Activated T-cell treated with anti-CD3 and anti-CD28 coated beads for 1 hour (primary cell): ENCODE measurements around the gene FADS6.
"Not testable (repeated sequence)": the region's sequence is repeated elsewhere in the genome, so short reads cannot be mapped to it uniquely, and the experiment has no call there.

Experiments used
- DNase-seq: peaks from one replicate; pipeline ENCODE4 v3.0.0-alpha.2; 2020; ENCODE audit warnings: low read depth

FADS6 gene

GRCh38 chr17:74888469-74888868, 5.0 kb downstream of the FADS6 start:
- DNase-seq = no peak

DNA sequence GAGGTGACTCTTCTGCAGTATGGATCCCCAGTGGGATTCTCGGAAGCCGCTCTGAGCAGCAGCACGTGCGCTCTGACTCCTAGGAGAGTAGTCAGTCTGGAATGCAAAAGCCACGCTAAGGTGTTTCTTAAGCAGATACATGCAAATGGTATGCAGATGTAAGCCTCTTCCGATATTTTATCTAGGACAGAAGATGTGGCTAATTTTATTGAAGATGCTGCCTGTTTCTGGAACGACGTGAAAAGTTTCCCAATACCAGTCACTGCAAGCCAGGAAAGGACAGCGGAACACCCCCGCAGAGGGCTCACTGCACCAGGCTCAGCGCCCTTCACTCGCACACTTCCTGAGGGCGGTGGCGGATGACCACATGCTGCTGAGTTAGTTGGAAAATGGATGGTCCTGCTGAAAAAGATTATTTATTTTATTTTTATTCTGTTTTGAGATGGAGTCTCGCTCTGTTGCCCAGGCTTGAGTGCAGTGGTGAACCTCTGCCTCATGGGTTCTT, 10.1 kb downstream of the FADS6 start:
- DNase-seq = no peak

DNA sequence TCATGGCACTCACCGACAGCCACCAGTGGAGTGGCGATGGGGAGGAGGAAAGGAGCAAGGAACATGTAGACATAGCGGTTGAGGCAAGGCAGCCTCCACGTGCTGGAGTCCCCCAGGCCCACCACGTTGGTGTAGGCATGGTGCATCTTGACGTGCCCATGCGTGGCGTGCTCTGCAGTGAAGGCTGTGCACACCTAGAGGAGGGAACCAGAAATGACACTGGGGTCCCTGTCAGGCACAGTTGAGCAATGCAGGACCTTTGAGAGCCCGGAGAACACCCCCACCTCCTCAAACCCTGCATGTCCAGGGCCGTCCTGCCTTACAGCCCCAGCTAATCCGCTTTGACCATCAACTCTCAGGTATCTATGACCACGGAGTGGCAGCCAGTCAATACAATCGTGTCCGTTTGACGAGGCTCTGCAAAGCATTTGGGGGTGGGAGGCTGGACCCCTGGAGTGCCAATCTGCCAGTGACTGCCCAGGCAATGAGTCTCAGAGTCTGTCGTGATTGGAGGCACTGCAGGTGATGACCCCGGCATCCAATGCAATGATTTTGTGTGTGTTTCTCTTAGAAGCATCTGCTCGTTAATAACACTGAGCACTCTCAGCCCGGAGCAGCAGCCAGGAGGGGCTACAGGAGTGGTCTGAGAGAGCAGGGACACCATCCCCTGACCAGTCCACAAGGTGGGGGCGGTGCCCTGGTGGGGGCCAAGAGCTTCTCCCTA, 10.8 kb downstream of the FADS6 start:
- DNase-seq = no peak

- DNase-seq = no peak
Observed at GRCh38 chr17:74881073-74881472, 12.4 kb downstream of the FADS6 start.

GRCh38 chr17:74879308-74879707, 14.1 kb downstream of the FADS6 start:
- no peak for DNase-seq

- no peak for DNase-seq
Observed at GRCh38 chr17:74878658-74879057, 14.8 kb downstream of the FADS6 start.

GRCh38 chr17:74877592-74878548, 15.6 kb downstream of the FADS6 start:
- DNase-seq = no peak

DNA sequence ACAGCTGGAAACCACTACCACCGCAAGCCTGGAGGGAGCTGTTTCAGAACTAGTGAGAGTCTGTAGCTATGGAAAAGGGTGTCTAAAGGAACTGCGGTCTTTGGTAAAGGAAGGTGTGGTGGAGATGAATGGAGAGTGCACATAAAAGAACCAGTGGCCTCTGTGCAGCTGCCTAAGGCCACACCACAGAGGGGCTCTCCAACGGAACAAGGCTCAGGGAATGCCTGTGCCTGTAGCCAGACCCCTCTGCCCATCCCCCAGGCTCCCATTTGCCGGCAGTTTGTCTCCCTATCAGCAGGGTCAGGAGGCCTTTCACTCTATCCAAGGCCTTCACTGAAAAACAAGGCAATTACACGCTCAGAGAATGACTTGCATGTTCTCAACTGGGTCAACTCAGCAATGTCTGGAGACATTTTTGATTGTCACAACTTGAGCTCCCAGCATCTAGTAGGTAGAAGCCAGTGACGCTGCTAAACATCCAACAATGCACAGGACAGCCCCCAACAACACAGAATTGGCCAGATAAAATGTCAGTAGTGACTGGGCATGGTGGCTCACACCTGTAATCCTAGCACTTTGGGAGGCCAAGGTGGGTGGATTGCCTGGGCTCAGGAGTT, 17.3 kb downstream of the FADS6 start:
- no peak for DNase-seq

DNA sequence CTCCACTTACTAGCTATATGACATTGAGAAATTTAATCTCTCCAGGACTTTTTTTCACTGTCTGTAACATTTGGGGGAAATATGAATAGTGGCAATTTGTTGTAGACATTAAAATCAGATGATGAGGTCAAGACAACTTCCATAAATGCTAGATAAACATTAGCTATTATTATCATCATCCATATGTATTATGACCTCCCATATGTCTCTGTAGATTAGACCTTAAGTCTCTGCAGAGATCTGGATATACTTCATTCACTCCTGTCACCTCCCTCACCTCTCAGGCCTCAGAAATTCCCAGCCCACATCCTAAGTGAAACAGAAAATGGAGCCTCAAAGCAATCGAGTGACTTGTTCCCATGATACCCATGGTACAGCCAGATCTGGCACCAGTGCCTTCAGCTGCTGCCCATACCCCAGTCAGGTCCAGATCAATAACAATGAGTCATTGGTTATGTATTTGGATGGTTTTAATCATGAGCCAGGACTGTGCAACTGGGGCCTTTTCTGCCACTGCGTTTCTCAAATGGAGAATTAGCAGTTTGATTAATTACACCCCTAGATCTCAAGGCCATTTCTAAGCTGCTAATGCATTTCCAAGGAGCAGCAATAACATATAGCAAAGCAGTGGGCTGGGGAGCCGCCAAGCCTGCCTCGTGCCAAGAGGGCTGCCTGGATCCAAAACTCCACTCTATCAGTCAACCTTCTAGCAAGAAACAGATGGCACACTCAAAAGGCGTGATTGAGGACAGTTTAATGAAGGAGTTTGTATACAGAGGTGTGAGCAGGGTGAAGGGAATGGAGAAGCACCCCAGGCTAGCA, 18.1 kb downstream of the FADS6 start:
- DNase-seq = no peak

GRCh38 chr17:74874615-74875037, 18.8 kb downstream of the FADS6 start:
- no peak for DNase-seq

- DNase-seq = no peak
Observed at GRCh38 chr17:74873874-74874614, 19.4 kb downstream of the FADS6 start.

- DNase-seq = peak; percentile 98
Observed at GRCh38 chr17:74873037-74873873, 20.2 kb downstream of the FADS6 start.

DNA sequence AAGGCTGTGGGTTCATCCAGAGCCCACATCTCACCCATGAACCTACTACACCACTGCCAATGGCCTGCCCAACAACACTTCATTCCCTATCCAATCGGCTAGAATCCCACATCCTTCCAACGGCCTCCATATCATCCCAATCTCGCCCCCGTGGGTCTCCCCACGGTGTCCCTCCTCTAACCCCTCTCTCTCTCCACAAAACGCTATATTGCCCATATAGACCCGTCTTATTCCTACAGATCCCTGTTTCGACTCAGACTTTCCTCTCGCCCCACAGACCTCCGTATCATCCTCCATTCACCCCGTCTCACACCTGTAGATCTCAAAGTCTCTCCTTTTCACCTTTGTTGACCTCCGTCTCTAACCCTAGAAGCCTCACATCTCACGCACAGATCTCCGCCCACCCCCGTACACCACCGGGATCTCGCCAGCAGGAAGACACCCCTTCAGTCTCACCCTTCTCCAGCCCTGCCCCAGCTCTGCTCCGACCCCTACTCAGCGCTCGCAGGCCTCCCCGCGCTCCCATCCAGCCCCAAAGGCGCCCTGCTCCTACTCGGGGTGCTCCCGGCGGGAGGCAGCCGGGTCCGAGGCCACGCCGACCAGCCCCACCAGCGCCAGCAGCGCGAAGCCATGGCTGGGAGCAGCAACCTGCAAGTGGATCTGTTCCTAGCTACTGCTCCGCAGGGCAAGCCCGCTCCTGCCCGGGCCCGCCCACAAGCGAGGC, 21.0 kb downstream of the FADS6 start, which contains the start of gene FDXR:
Gene FDXR (minus strand): TSS at position 682 of the 724 bp plus-strand sequence. CDS start 50 bp downstream, at position 632.
- no peak for DNase-seq

- DNase-seq = no peak
Observed at GRCh38 chr17:74871356-74872076, 21.9 kb downstream of the FADS6 start.

DNA sequence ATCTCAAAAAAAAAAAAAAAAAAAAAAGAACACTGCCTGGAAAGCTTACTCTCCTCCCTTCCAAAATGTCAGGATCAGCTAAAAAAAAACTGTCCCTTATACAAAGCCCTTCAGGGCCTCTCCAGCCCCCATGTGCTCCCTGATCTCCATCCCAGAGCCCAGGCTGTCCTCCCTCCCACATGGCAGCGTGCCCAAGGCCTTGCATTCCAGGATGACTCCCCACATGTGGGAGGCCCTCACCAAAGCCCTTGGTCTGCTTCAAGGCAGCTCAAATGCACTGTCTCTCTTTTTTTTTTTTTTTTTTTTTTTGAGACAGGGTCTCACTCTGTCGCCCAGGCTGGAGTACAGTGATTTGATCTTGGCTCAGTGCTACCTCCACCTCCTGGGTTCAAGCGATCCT, 22.9 kb downstream of the FADS6 start:
- no peak for DNase-seq

GRCh38 chr17:74870028-74870427, 23.4 kb downstream of the FADS6 start:
- DNase-seq = not testable (repeated sequence)

- DNase-seq = no peak
Observed at GRCh38 chr17:74868908-74869255, 24.6 kb downstream of the FADS6 start.

DNA sequence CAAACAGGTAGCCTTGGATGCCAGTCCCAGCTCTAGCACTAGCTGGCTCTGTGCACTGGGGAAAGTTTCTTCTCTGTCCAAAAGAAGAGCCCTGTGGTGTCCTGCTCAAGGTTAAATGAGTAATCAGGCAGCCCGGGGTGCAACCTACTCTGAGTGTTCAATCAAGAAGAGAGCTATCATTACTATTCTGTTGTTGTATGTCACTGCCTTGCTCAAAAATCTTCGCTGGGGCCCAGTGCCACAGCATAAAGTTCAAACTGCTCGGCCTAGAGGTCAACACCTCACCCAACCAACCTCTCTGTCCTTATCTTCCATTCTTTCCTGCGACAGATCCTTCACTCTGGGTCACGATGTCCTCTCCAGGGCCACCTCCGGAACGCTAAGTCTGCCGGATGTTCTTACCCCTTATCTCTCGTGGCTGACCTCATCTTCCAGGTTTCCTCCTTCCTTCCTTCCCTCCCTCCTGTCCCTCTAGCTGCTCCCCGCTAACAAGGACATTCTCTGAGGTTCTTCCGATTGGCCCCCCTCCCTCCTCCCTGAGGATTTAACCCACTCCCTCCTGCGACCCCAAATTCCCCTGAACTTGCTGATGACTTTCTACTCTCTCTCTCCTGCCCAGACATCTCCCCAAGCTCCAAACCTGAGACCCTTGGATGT, 25.1 kb downstream of the FADS6 start:
- DNase-seq = no peak
